K562 (cell line): ENCODE data around the gene HAT1. TPM values are rescaled to one million over a fixed set of nuclear protein-coding genes. Genes with fewer than 3 reads are reported as not detected.

ENCODE experiments used
- ADNP ChIP-seq: fragments of 200-800 bp; sonication (Bioruptor generic); IDR thresholded peaks from 2 replicates; pipeline ENCODE4 v1.6.1; 2016; ENCODE audit warnings: missing genetic modification characterization, missing compliant biosample characterization
- E2F3 ChIP-seq: fragments of 250-450 bp; sonication (Bioruptor Pico); IDR thresholded peaks from 2 replicates; pipeline ENCODE4 v1.4.0; 2020; ENCODE audit warnings: mild to moderate bottlenecking
- HOMEZ ChIP-seq: fragments of 250-450 bp; sonication (Bioruptor Pico); IDR thresholded peaks from 2 replicates; pipeline ENCODE4 v1.4.0; 2020; ENCODE audit warnings: mild to moderate bottlenecking, moderate library complexity
- MTF1 ChIP-seq: fragments of 250-450 bp; sonication (Bioruptor Pico); IDR thresholded peaks from 2 replicates; pipeline ENCODE4 v1.9.0; 2021; ENCODE audit warnings: moderate library complexity, mild to moderate bottlenecking, inconsistent platforms, borderline replicate concordance
- ZBTB17 ChIP-seq: fragments of 450-650 bp; formaldehyde crosslinking; IDR thresholded peaks from 2 replicates; pipeline ENCODE4 v1.4.0; 2020; ENCODE audit warnings: mild to moderate bottlenecking
- ZNF830 ChIP-seq: fragments of 250-450 bp; sonication (Bioruptor Pico); IDR thresholded peaks from 2 replicates; pipeline ENCODE4 v1.5.0; 2021; ENCODE audit warnings: mild to moderate bottlenecking
- polyA plus RNA-seq, 8 experiments: library from polyadenylated mRNA; depleted of rRNA in 4 of 8; stranded (reverse) in 5 of 8; unstranded in 3 of 8; fragments of >200 nt; fragmentation: Nextera tagmentation in 2 of 8; fragmentation: Illumina TruSeq in 1 of 8; extraction: Ambion mirVana in 2 of 8; extraction: Trizol in 1 of 8; gene quantifications; 2 replicates each; pipeline versions ENCODE4 v1.2.1 to v1.2.3, GENCODE V29; 2011 to 2014; ENCODE audit warnings: inconsistent platforms in 1 of 8, missing spikeins in 1 of 8
- total RNA-seq, 7 experiments: library from RNA; depleted of rRNA in 6 of 7; stranded (reverse); fragments of >200 nt in 6 of 7; fragmentation: Illumina TruSeq in 2 of 7; extraction: Trizol in 2 of 7; gene quantifications; 2 replicates each; pipeline versions ENCODE4 v1.2.1 to v1.2.3, GENCODE V29; 2011 to 2021; ENCODE audit warnings: low replicate concordance in 1 of 7
- TF ChIP-seq, protein P1 (sequence below): fragments of 250-450 bp; sonication (Bioruptor Pico); IDR thresholded peaks from 2 replicates; pipeline ENCODE4 v1.4.0; 2020

The HAT1 gene
- total and polyA plus RNA-seq, 9 of the 15 experiments (the other 6 are each of a cell fraction or from before 2014, with no cell fraction given), result 125 to 384 (median 244) TPM

GRCh38 chr2:172007372-172007771, 85.1 kb downstream of the HAT1 start (continued):
- TF ChIP-seq, protein P1, sequence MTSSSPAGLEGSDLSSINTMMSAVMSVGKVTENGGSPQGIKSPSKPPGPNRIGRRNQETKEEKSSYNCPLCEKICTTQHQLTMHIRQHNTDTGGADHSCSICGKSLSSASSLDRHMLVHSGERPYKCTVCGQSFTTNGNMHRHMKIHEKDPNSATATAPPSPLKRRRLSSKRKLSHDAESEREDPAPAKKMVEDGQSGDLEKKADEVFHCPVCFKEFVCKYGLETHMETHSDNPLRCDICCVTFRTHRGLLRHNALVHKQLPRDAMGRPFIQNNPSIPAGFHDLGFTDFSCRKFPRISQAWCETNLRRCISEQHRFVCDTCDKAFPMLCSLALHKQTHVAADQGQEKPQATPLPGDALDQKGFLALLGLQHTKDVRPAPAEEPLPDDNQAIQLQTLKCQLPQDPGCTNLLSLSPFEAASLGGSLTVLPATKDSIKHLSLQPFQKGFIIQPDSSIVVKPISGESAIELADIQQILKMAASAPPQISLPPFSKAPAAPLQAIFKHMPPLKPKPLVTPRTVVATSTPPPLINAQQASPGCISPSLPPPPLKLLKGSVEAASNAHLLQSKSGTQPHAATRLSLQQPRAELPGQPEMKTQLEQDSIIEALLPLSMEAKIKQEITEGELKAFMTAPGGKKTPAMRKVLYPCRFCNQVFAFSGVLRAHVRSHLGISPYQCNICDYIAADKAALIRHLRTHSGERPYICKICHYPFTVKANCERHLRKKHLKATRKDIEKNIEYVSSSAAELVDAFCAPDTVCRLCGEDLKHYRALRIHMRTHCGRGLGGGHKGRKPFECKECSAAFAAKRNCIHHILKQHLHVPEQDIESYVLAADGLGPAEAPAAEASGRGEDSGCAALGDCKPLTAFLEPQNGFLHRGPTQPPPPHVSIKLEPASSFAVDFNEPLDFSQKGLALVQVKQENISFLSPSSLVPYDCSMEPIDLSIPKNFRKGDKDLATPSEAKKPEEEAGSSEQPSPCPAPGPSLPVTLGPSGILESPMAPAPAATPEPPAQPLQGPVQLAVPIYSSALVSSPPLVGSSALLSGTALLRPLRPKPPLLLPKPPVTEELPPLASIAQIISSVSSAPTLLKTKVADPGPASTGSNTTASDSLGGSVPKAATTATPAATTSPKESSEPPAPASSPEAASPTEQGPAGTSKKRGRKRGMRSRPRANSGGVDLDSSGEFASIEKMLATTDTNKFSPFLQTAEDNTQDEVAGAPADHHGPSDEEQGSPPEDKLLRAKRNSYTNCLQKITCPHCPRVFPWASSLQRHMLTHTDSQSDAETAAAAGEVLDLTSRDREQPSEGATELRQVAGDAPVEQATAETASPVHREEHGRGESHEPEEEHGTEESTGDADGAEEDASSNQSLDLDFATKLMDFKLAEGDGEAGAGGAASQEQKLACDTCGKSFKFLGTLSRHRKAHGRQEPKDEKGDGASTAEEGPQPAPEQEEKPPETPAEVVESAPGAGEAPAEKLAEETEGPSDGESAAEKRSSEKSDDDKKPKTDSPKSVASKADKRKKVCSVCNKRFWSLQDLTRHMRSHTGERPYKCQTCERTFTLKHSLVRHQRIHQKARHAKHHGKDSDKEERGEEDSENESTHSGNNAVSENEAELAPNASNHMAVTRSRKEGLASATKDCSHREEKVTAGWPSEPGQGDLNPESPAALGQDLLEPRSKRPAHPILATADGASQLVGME (CRISPR knock-in tag), result no peak
- TF ChIP-seq E2F3 (CRISPR knock-in tag), result no peak
- TF ChIP-seq ADNP, result no peak
- no peak for TF ChIP-seq HOMEZ
- TF ChIP-seq MTF1 (CRISPR knock-in tag), result no peak
- TF ChIP-seq ZBTB17 (CRISPR knock-in tag), result no peak
- no peak for TF ChIP-seq ZNF830 (CRISPR knock-in tag)
- TF ChIP-seq, all 486 proteins: peak for 0
